Upper lobe of left lung (tissue), 4 donors: ENCODE measurements around the gene SLC5A2.

ENCODE experiments used
- CTCF ChIP-seq, 6 experiments: fragments of 450-650 bp in 4 of 6; fragments of 200-600 bp in 2 of 6; sonication (generic) in 2 of 6; IDR thresholded peaks; one replicate each; pipeline ENCODE4 v1.5.1; 2016 to 2019; ENCODE audit warnings: antibody characterized with exemption in 6 of 6
- EP300 ChIP-seq, 4 donors: sonication (generic); formaldehyde crosslinking; IDR thresholded peaks; one replicate each; pipeline ENCODE4 v1.5.1; 2017; ENCODE audit warnings: antibody characterized with exemption in 4 of 4, control low read depth in 2 of 4
- POLR2A ChIP-seq, 4 donors: fragments of 450-650 bp; IDR thresholded peaks; one replicate each; pipeline ENCODE4 v1.5.1; 2016 to 2017; ENCODE audit warnings: antibody characterized with exemption in 4 of 4, mild to moderate bottlenecking in 2 of 4
- POLR2AphosphoS5 ChIP-seq, 2 donors: sonication (generic); formaldehyde crosslinking; IDR thresholded peaks; one replicate each; pipeline ENCODE4 v1.5.1; 2017; ENCODE audit warnings: antibody characterized with exemption in 2 of 2

DNA sequence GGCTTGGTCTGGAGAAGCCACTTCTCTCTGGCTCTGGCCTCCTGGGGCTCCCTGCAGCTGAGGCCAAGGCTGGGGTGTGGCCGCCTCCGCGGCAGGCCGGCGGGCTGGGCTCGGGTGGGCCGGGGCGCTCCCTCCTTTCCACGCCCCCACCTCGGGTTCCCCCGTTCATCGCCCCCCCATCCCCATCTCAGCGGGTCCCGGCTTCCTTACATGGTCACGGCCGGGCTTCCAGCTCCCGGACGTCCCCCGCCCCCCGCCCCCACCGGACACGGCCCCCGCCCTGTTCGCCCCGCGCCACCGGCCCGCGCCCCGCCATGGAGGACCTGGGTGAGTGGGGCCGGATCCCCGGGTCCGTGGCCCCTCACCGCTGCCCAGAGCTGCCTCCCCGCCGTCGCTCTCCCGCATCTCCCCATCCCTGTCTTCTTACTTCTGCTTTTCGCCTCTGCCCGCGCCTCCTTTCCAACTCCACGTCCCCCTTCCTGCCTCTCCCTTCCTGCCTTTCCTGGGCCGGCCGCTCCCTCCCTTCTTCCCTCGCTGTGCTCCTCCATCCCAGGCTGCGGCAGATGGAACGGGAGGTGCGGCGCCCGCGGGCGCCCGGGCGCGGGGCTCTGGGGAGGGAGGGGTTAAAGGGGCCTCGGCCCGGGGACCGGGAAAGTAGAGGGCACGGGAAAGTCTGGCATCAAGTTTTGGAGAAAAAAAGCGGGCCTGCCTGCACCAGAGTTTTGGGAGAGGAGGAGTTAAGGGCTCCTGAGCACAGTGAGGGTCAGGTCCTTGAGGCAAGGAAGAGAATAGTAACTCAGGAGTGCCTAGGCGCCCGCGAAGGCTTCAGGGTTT is 10.8 kb upstream of the SLC5A2 start, which contains the start of gene TGFB1I1:
- TF ChIP-seq POLR2A (IDR thresholded peaks at IDR 0.05) (no peak), CTCF (IDR thresholded peaks at IDR 0.05) (no peak), EP300 (IDR thresholded peaks at IDR 0.05) (no peak), POLR2AphosphoS5 (IDR thresholded peaks at IDR 0.05) (peak in 1 of 2 donors; percentile 10)
